NCI-H82 (cell line): ENCODE data around the gene CUBN.

Experiments
- DNase-seq: peaks from one replicate; lab custom pipeline; 2025; lab: John Stamatoyannopoulos, UW

The CUBN gene

GRCh38 chr10:17010363-17011145, 119.1 kb downstream of the CUBN start:
- no peak for DNase-seq

- no peak for DNase-seq
These were observed 120.4 kb downstream of the CUBN start for GRCh38 chr10:17009212-17009700.

GRCh38 chr10:17007418-17007770, 122.2 kb downstream of the CUBN start:
- DNase-seq = no peak

GRCh38 chr10:17006631-17007417, 122.8 kb downstream of the CUBN start:
- DNase-seq = no peak

- no peak for DNase-seq
These were observed 123.7 kb downstream of the CUBN start for GRCh38 chr10:17005621-17006566.

- DNase-seq = no peak
These were observed 124.7 kb downstream of the CUBN start for GRCh38 chr10:17004801-17005380.

GRCh38 chr10:17003651-17004286, 125.8 kb downstream of the CUBN start:
- peak; percentile 26 for DNase-seq

GRCh38 chr10:17003151-17003550, 126.5 kb downstream of the CUBN start:
- no peak for DNase-seq

GRCh38 chr10:17001961-17002749, 127.5 kb downstream of the CUBN start:
- DNase-seq = no peak

GRCh38 chr10:17001297-17001744, 128.3 kb downstream of the CUBN start:
- DNase-seq = no peak

GRCh38 chr10:16999665-17000451, 129.8 kb downstream of the CUBN start:
- no peak for DNase-seq

GRCh38 chr10:16996530-16996964, 133.1 kb downstream of the CUBN start:
- no peak for DNase-seq

GRCh38 chr10:16995867-16996529, 133.6 kb downstream of the CUBN start:
- no peak for DNase-seq

GRCh38 chr10:16993186-16993585, 136.4 kb downstream of the CUBN start:
- DNase-seq = no peak

GRCh38 chr10:16992611-16993119, 136.9 kb downstream of the CUBN start:
- DNase-seq = no peak

GRCh38 chr10:16991011-16991410, 138.6 kb downstream of the CUBN start:
- DNase-seq = no peak

- no peak for DNase-seq
These were observed 139.8 kb downstream of the CUBN start for GRCh38 chr10:16989826-16990293.

- no peak for DNase-seq
These were observed 140.7 kb downstream of the CUBN start for GRCh38 chr10:16988900-16989299.
